Mesenteric fat pad (tissue), 1 donor: ENCODE measurements around the gene RBBP5. TPM values are rescaled to one million over a fixed set of nuclear protein-coding genes. Genes with fewer than 3 reads are reported as not detected.

Source experiments
- DNase-seq: peaks from one replicate; pipeline ENCODE4 v3.0.0-alpha.2; 2020; ENCODE audit warnings: low spot score
- total RNA-seq: library from RNA; stranded (reverse); fragmentation: NEBNext Ultra II Directional; extraction: Animal tissue kit (Norgen Biotek cat#: 25700); gene quantifications from one replicate; pipeline ENCODE4 v1.2.1, GENCODE V29; 2021
- donor health status: DM: yes; HTN: yes; CAD: no.

The RBBP5 gene
- total RNA-seq, 1 donor from 2014 or later: 9.8 TPM

- DNase-seq: no peak
Measured at GRCh38 chr1:205059660-205060059, 62.1 kb downstream of the RBBP5 start.

- DNase-seq: no peak
Measured at GRCh38 chr1:205058853-205059252, 62.9 kb downstream of the RBBP5 start.

- no peak for DNase-seq
Measured at GRCh38 chr1:205057808-205058575, 63.8 kb downstream of the RBBP5 start.

- DNase-seq: no peak
Measured at GRCh38 chr1:205056956-205057568, 64.7 kb downstream of the RBBP5 start.

GRCh38 chr1:205056188-205056611, 65.6 kb downstream of the RBBP5 start:
- no peak for DNase-seq

GRCh38 chr1:205054013-205054412, 67.8 kb downstream of the RBBP5 start:
- no peak for DNase-seq

GRCh38 chr1:205053296-205053695, 68.5 kb downstream of the RBBP5 start:
- no peak for DNase-seq

- no peak for DNase-seq
Measured at GRCh38 chr1:205052690-205053089, 69.1 kb downstream of the RBBP5 start.

GRCh38 chr1:205049479-205049878, 72.3 kb downstream of the RBBP5 start:
- no peak for DNase-seq

- no peak for DNase-seq
Measured at GRCh38 chr1:205048382-205048781, 73.4 kb downstream of the RBBP5 start.

GRCh38 chr1:205047764-205048231, 74.0 kb downstream of the RBBP5 start:
- no peak for DNase-seq

GRCh38 chr1:205046870-205047269, 74.9 kb downstream of the RBBP5 start:
- no peak for DNase-seq

GRCh38 chr1:205045146-205045545, 76.6 kb downstream of the RBBP5 start:
- DNase-seq: no peak

- DNase-seq: no peak
Measured at GRCh38 chr1:205044741-205045140, 77.0 kb downstream of the RBBP5 start.

GRCh38 chr1:205043866-205044265, 77.9 kb downstream of the RBBP5 start:
- no peak for DNase-seq

- no peak for DNase-seq
Measured at GRCh38 chr1:205042911-205043806, 78.6 kb downstream of the RBBP5 start, which contains the start of gene CNTN2. Gene CNTN2, plus strand, starts transcription at chr1:205043212. Its CDS starts 9,974 bp downstream, at chr1:205053186.

- DNase-seq: no peak
Measured at GRCh38 chr1:205041998-205042910, 79.5 kb downstream of the RBBP5 start.

- no peak for DNase-seq
Measured at GRCh38 chr1:205041001-205041715, 80.6 kb downstream of the RBBP5 start.

- no peak for DNase-seq
Measured at GRCh38 chr1:205038132-205038786, 83.5 kb downstream of the RBBP5 start.
